Endothelial cell of umbilical vein (primary cell): ENCODE measurements around the gene SLC15A1.

Experiments used
- CTCF ChIP-seq, 2 donors: IDR thresholded peaks; 1 replicate in 1 of 2; 2 replicates in 1 of 2; pipeline ENCODE4 v1.5.1; 2011; ENCODE audit warnings: low read length in 2 of 2, mild to moderate bottlenecking in 2 of 2, moderate library complexity in 2 of 2, control low read depth in 1 of 2, inconsistent platforms in 1 of 2, low read depth in 1 of 2; ENCODE audit not compliant: insufficient read depth in 1 of 2; ENCODE audit errors: extremely low read depth in 1 of 2
- POLR2AphosphoS5 ChIP-seq: IDR thresholded peaks from 2 replicates; pipeline ENCODE4 v1.6.1; 2012; ENCODE audit warnings: low read depth, mild to moderate bottlenecking, control low read depth, low read length, moderate library complexity; ENCODE audit not compliant: insufficient read depth

DNA sequence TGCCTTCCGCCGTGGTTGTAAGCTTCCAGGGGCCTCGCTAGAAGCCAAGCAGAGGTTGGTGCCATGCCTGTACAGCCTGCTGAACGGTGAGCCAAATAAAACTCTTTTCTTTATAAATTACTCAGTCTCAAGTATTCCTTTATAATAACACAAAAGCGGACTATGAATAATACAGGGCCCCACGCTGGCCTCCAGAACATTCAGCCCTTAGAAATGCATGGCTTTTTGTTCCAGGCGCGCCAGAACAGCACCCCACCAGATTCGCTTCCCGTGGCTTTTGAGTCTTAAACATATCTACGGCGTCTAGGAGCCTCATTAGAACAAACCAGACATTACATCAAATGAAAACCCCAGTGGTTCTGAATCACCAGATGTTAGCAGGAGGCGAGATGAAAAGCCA is 75.1 kb downstream of the SLC15A1 start:
- TF ChIP-seq CTCF (IDR thresholded peaks at IDR 0.05; ENCODE audit: extremely low read depth in 1 of 2, insufficient read depth in 1 of 2, low read depth in 1 of 2, low read length in 2 of 2) (no peak), POLR2AphosphoS5 (no peak)
